HG03460 (cell line): ENCODE results near the gene MAMDC2.

Experiments
- ATAC-seq: cut with Tn5 transposase; IDR thresholded peaks from one replicate; pipeline ENCODE4 v1.9.1; 2021; ENCODE audit not compliant: unreplicated experiment

Gene MAMDC2

DNA sequence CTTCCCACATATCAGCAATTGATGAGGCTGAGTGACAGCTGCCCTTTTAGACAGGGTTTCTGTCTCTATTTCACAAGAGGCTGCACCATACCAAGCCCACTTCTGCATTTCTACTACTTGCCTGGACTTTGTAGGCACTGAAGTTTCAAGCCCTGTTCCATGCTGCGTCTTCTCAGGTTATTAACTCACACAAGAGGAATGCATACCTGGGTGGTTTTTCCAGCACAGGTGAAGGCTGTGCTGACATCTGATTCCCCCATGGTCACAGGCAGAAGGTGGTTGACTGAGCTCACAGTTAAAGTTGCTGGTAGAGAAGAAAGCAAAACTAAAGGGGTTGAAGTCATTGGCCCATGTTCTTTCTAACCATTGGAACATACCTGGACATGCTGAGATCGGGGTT is 86.6 kb downstream of the MAMDC2 start:
- no peak for ATAC-seq

DNA sequence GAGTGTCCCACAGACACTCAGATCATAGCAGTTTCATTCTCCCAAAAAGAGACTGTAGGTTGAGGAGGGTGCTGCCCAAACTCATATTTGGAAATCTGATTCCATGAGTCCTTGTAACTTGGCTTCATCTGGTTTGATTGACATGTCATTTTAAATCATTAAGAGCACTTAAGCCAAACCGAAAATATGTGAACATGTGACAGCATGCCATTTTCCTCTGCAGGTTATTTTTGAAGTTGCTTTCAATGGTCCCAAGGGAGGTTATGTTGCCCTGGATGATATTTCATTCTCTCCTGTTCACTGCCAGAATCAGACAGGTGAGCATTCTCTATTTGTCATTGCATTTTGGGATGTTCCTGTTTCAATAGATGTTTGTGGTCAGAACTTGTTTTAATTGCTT is 87.6 kb downstream of the MAMDC2 start:
- ATAC-seq = no peak

DNA sequence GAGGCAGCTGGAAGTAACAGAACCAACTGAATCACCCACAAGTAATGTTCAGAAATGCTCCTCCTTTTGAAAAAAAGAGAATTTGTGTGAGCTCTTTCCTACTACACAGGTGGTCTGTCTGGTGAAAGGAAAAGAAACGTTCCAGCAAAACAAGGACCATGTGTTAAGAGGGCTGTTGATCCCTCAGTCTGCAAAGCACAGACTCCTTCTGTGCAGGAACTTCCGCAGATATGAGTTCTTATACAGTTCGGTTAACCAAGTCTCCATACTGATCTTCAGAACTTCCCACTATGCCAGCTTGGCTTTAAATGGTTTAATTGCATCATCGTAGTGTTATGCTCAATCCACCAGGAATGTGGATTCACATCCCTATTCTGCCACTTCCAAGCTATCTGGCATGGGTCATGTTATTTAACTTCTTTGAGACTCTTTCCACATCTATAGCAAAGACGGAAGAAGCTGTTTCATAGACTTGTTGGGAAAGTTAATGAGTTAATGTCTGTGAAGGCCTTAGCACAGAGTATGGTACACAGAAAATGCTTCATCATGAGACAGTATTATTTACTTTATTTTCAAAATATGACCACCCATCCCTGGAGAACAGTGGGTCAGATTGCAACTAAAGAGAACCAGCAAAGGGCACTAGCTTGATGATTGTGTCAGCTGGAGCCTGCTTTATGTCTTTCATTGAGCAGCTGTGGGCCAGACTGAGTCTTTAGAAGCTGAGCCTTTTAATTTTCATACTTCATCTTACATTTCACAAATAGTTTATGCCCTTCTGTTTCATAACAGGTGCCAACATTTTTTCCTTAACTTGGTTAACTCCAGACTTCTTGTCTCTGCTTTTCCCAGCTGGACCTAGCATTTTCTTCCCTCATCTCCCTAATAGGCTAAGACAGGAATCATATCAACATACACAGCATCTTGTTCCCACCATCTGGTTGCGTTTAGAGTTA is 89.9 kb downstream of the MAMDC2 start:
- ATAC-seq = no peak

DNA sequence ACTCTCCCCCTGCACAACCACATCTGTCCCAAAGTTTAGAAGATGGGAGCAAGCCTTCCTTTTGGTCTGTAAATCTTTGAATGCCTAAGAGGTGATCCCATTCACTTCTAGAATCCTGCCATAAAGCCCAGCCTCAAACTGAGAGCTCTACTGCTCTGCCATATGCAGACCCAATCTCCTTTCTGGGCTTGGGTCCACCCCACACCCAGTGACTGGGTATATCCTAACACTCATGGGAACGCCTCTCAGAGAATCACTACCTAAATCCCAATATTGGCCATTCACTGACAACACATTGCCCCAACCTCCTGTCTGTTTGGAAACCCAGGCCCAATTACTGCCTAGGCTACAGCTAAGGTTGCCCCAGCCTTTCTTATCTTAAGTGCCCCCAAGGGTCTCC is 90.7 kb downstream of the MAMDC2 start:
- no peak for ATAC-seq

DNA sequence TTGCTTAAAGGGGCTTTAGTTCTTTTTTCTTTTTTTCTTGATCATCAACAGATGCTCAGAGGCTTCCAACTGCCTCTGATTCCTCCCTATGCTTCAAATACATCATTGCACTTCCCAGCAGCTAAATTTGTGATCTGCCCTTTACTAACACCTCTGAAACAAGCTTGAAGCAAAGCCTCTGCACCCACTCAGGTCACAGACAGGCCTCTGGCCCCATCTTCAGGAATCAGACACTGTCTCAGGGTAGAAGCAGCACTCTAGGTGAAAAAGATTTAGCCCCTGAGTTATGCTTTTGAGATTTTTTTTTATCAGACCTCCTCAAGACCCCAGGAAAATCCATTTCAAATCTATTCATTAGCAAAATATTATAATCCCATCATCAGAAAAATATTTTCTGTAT is 91.5 kb downstream of the MAMDC2 start:
- no peak for ATAC-seq

DNA sequence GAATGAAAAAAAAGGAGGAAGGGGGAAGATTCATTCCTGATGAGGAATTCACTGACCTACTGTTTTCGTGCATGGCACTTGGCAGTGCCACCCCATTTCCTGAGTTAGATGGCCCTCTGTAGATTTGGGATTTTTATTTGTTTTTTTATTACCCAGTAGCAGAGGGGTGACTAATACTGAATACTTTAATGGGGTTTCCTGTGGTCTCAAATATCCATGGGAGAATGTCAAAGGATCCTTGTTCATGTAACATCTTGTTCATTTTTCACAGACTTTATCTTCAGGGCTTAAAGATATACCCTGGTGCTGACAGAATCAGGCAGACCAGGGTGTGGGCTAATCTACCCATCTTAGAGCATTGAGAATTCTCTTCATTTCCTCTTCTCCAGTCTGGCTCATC is 93.0 kb downstream of the MAMDC2 start:
- ATAC-seq = no peak

DNA sequence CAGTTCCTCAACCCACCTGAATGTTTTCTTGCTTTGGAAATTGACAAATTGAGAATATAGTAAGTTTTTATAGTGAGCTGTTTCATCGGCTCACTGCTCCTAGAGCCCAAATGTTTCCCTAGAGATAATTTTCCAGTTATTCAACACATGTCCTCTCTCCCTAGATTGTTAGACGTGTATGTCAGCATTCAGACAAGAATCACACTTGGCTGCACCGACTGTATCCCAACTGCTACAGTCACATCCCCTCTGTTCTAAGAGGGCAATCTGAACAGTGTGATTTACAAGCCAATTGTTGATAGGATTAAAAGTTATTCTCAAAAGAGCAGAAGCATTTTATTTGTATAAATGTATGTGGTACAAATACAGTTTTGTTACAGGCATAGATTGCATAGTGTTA is 93.9 kb downstream of the MAMDC2 start:
- no peak for ATAC-seq

DNA sequence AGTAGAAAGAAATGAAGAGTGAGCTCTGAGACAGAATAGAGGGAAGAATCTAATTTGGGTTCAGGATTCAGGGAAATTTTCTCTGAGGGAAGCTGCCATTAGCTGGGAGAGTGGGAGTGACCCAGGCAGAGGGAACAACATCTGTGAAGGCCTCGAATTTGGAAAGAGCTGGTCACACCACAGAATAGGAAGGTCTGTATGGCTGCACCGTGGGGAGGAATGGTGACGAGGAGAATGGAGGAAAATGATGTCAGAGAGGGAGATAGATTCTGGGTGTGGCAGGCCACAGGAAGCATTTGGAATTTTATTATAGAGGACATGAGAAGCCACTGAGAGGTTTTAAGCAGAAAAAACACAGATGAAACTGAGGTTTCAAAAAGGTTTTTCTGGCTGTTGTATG is 98.5 kb downstream of the MAMDC2 start:
- no peak for ATAC-seq

DNA sequence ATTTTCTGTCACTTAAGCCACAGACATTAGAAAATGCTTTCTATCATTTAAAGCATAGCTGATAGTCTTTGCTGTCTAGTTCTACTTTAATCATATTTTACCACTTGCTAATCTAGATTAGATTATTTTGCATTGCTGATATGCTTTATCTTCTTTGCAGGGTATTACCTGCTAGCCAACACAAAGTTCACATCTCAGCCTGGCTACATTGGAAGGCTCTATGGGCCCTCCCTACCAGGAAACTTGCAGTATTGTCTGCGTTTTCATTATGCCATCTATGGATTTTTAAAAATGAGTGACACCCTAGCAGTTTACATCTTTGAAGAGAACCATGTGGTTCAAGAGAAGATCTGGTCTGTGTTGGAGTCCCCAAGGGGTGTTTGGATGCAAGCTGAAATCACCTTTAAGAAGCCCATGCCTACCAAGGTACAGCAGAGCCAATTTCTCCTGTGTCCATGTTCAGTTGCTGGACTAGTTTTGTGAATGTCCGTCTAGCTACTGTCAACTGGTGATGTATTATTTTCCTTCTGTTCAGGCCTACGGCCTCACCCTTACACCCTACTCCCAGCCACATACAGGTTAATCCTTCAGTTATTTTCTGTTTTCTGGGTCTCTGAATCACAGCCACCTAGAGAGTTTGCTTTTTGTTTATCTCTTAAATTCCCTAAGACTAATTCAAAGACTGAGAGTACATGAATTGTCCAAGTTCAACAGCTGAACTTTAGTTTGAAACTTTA is 99.9 kb downstream of the MAMDC2 start:
- ATAC-seq = no peak

DNA sequence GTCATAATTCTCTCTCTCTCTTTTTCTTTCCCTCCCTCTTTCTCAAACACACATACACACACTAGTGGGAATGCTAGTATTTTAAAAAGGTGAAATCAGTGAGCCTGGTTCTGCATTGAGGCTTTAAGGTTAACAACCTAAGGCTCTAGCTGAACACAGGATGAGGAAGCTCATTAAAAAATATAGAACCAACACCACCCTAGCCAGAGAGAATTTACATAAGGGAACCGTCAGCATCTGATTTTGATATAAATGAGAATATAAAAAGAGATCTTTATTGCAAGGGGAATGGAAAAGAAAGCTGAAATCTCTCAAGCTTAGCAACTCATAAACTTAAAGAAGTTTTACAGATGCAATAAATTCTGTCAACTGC is 100.5 kb downstream of the MAMDC2 start:
- ATAC-seq = no peak

DNA sequence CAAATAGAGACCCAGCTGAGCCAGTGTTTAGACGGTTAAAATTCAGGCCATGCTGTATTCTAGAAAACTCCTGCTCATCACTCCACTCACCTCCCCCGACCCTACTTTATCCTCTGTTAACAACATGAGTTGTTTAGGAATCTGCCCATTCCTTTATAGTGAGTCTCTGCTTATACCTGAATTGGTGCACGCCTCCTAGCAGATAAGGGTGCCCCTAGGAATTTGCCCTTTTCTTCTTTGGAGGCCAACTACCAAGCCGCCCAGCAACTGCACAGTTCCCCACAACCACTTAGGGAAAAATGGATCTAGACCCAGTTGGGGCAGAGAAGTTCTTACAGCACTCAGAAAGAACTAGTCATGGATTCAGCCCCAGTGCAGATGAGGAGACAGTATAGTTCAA is 102.3 kb downstream of the MAMDC2 start:
- no peak for ATAC-seq

DNA sequence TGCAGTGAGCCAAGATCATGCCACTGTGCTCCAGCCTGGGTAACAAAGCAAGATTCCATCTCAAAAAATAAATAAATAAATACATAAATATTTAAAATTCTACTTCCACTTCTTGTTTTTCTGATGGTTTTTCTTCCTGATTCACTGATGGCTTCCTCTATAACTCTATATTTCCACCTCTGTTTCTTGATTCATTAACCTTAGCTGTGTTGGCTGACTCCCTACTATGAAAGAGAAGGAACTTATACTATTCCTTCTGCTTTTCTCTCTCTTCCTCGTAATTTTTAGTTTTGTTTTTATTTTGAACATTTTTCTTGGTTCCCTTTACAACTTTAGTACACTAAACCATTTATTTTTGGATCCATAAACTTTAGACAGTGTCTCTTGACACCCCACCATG is 103.5 kb downstream of the MAMDC2 start:
- no peak for ATAC-seq

DNA sequence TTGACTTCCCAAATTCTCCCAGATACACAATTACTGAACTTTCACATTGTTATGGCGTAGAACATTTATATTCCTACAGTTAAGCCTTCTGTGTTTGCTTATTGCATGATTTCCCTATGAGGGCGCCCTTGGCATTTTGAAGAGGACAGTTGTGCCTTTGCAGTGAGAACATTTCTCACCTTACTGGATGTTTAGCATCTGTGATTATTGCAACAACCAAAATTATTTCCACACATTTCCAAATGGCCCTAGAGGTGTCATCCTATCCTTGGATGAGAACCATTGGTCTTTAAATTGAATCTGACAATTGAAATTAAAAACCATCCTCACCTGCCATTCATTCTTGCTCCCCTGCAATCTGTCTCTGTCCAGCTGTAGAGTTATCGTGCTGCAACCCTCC is 104.0 kb downstream of the MAMDC2 start:
- ATAC-seq = no peak

DNA sequence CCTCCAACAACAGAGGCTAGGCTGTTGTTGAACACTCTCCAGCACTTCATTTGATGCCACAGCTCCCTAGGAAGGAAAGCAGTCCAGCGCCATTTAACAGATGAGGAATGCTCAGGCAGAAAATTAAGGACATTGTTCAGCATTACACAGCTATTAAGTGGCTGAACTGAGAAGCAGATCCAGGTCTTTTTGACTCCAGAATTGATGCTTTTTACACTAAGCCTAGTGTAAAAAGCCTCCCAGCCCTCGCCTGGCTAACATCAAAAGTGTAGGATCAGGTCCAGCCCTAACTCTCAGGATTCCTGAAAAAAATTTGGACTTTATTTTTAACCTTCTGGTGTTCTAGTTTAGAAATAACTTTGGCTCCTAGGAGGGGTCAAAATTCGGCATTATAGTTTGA is 108.7 kb downstream of the MAMDC2 start:
- no peak for ATAC-seq

DNA sequence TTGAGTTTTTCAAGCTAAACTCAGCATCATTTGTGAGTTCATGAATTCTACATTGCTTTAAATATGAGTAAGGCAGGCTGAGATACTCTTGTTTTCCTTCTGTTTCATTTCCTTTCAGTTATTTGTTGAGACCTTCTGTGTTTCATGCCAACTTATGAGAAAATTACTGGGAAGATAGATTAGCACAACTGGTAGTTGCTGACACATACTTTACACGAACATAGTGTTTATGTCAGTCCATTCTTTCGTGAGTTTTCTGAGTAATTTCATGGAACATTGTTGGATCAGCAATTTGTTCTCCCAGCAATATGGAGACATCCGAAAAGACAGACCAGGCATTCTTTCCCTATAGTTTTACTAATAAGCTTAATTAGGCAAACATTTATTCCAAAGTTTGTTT is 113.1 kb downstream of the MAMDC2 start:
- no peak for ATAC-seq

DNA sequence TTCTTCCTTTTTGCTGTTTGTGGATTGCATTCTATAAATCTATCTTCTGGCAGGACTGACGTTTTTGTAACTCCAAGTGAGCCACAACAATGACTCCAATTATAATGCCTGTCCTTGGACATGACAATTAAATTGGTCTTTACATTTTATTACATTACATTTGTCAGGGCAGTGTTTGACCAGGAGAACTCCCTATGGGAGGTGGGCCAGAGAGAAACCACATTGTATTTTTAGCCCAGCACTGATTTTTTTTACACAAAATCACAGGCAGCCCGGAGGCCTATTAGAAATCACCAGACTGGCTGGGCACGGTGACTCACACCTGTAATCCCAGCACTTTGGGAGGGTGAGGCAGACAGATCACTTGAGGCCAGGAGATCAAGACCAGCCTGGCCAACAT is 116.0 kb downstream of the MAMDC2 start:
- ATAC-seq = no peak

DNA sequence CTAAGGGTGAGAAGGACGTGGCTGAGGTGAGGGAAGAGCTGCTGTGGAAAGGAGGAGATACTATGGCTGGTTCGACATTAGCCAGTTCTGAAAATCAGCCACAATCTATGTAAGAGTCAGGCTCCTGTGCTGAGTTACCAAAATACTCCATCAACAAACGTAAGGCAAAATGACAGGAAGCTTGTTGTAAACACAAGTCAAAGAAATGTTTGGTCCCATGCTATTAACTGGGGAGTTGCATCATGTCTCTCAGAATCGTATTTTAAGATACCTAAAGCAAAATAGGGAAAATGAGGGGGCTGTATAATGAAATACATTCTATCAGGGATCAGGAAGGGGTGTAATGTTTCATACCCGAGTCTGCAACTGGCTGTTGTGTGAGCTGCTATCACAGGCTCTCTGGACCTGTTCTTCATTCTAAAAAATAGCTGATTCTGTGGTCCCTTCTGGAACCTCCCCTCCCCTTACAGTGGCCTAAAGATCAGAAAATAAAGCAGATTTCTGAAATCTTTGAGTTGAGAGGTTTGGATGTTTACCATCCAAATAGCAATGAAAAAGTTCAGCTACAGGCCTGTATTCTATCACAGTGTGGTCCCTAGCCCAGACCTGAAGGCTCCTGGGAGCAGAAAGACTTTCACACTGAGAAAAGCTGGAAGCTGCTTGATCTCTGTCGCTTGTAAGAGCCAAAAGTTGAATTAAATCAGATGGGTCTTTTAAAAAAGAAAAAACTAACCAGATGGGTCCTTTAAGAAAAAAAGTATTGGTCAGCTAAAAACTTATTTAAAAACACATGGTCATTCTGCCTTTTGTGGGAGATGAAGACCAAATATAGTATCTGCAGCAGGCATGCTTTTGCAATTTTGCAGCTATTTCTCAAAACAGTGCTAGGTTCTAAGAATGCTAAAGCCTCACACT is 117.3 kb downstream of the MAMDC2 start:
- ATAC-seq = no peak

DNA sequence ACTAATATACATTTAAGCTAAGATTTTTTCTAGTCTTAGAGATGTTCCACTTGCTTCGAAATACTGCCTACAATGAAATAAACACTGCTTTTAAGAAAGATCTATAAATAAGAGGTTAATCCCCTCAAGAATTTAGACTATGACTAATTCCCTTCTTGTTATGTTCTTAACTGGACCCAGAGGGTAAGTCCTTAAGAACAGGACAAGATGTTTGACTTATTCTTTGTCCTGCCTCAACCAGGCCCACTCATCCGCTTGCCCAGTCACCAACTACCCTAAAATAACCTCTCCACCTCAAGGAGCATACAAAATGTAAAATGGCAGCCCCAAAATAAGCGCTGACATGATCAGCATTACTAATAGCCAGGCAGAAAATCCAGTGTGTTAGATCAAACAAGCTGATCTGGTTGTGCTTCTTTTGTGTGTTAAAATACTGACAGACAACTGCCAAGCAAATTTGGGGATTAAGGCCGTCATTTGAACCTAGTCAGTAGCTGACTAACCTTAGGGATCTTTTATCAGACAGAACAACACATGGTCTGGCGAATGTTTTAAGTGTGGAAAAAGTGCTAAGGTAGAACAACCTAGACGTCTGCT is 121.5 kb downstream of the MAMDC2 start:
- ATAC-seq = no peak

DNA sequence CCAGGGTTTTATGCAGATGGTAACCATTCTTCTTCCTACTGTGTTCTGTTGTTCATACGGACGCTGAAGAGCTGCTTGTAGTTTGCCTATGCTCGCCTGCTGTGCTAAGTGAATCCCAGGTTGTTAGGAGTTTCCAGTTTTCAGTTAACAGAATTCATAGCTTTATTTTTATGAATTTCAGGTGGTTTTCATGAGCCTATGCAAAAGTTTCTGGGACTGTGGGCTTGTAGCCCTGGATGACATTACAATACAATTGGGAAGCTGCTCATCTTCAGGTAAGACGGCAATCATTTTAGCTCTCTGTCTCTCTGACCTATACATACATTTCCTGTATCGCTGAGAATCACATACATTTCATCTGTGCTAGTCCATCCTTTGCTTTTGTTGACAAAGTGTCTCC is 124.9 kb downstream of the MAMDC2 start:
- ATAC-seq = no peak

DNA sequence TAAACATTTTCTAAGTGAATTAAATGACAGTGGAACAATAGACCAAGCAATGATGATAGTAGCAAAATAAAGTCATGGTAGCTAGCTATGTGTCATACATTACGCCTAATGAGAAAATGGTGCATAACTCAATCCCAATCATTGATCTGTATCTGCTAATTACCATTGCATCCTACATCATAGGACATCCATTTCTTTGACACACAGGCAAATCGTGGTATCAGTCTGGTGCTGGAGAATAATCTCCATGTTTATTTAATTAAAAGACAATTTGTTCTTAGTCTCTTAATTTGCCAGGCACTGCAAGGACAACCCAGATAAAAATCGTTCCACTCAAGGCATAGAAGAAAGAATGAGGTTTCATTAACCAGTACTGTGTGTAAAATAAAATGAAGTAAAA is 125.6 kb downstream of the MAMDC2 start:
- ATAC-seq = no peak
